Parathyroid adenoma (tissue), 2 donors: ENCODE data around the gene VIL1.

Experiments
- H2AFZ ChIP-seq: fragments of 300-600 bp; sonication (generic); one replicate; pipeline ENCODE4 v1.7.0; 2017; ENCODE audit warnings: antibody characterized with exemption, mild to moderate bottlenecking
- H3K27ac ChIP-seq: fragments of 300-600 bp; sonication (generic); one replicate; pipeline ENCODE4 v1.7.0; 2017
- H3K27me3 ChIP-seq: fragments of 300-600 bp; sonication (generic); one replicate; pipeline ENCODE4 v1.7.0; 2017; ENCODE audit warnings: low read length; ENCODE audit not compliant: control insufficient read depth, insufficient read depth
- H3K36me3 ChIP-seq: fragments of 300-600 bp; sonication (generic); one replicate; pipeline ENCODE4 v1.7.0; 2017; ENCODE audit warnings: low read length; ENCODE audit not compliant: control insufficient read depth, insufficient read depth
- H3K4me1 ChIP-seq: fragments of 300-600 bp; sonication (generic); one replicate; pipeline ENCODE4 v1.7.0; 2017; ENCODE audit warnings: control low read depth
- H3K4me2 ChIP-seq: fragments of 300-600 bp; sonication (generic); one replicate; pipeline ENCODE4 v1.7.0; 2017; ENCODE audit warnings: low read length
- H3K4me3 ChIP-seq: fragments of 300-600 bp; sonication (generic); one replicate; pipeline ENCODE4 v1.7.0; 2017; ENCODE audit warnings: low read depth, low read length
- H3K79me2 ChIP-seq: fragments of 300-600 bp; sonication (generic); one replicate; pipeline ENCODE4 v1.7.0; 2017; ENCODE audit warnings: control low read depth
- H3K9ac ChIP-seq: fragments of 300-600 bp; sonication (generic); one replicate; pipeline ENCODE4 v1.7.0; 2017; ENCODE audit warnings: mild to moderate bottlenecking
- H3K9me3 ChIP-seq: fragments of 300-600 bp; sonication (generic); one replicate; pipeline ENCODE4 v1.7.0; 2017; ENCODE audit warnings: low read length; ENCODE audit not compliant: control insufficient read depth
- CTCF ChIP-seq: fragments of 300-600 bp; sonication (generic); IDR thresholded peaks from one replicate; pipeline ENCODE4 v1.7.0; 2017; ENCODE audit warnings: antibody characterized with exemption, mild to moderate bottlenecking
- donor health status: primary hyperparathyroidism.

VIL1 gene

GRCh38 chr2:218395826-218396687 lies 22.9 kb upstream of the VIL1 start:
- Histone ChIP-seq H3K4me2 (peak overlapping the region; percentile 99), H3K36me3 (no peaks in the 10 kb centered on the region), H3K9ac (peak overlapping the region; percentile 47), H3K27ac (peak overlapping the region; percentile 95), H3K9me3 (no peaks in the 10 kb centered on the region), H3K79me2 (no peaks in the 10 kb centered on the region), H3K4me3 (peak overlapping the region; percentile 99), H3K4me1 (peaks cover 3% of the 10 kb centered on the region), H3K27me3 (no peaks in the 10 kb centered on the region), H2AFZ (peak overlapping the region; percentile 95)
- peak; percentile 97 for TF ChIP-seq CTCF

GRCh38 chr2:218396688-218397462 lies 22.0 kb upstream of the VIL1 start:
- Histone ChIP-seq H3K4me3 (peak overlapping the region; percentile 99), H3K4me2 (peak overlapping the region; percentile 99), H3K9me3 (no peaks in the 10 kb centered on the region), H3K27me3 (no peaks in the 10 kb centered on the region), H3K36me3 (no peaks in the 10 kb centered on the region), H3K4me1 (peaks cover 10% of the 10 kb centered on the region), H3K79me2 (peaks cover under 1% of the 10 kb centered on the region), H3K27ac (peak overlapping the region; percentile 95), H3K9ac (peak overlapping the region; percentile 47), H2AFZ (peak overlapping the region; percentile 95)
- TF ChIP-seq CTCF, result no peak

GRCh38 chr2:218397463-218397819 lies 21.5 kb upstream of the VIL1 start:
- no peaks in the 10 kb centered on the region for H3K36me3 ChIP-seq
- H3K27ac ChIP-seq, result peak overlapping the region; percentile 95
- H2AFZ ChIP-seq, result peak overlapping the region; percentile 95
- peaks cover 5% of the 10 kb centered on the region for H3K79me2 ChIP-seq
- H3K4me1 ChIP-seq, result peaks cover 10% of the 10 kb centered on the region
- TF ChIP-seq CTCF, result no peak
- H3K9ac ChIP-seq, result no peak overlapping the region
- peak overlapping the region; percentile 99 for H3K4me2 ChIP-seq
- peak overlapping the region; percentile 99 for H3K4me3 ChIP-seq
- H3K27me3 ChIP-seq, result no peaks in the 10 kb centered on the region
- H3K9me3 ChIP-seq, result no peaks in the 10 kb centered on the region

GRCh38 chr2:218397820-218398436 lies 21.0 kb upstream of the VIL1 start:
- TF ChIP-seq CTCF, result no peak
- Histone ChIP-seq H2AFZ (peak overlapping the region; percentile 95), H3K9ac (no peak overlapping the region), H3K4me3 (peak overlapping the region; percentile 99), H3K4me2 (peak overlapping the region; percentile 99), H3K27ac (peak overlapping the region; percentile 95), H3K4me1 (peaks cover 10% of the 10 kb centered on the region), H3K9me3 (no peaks in the 10 kb centered on the region), H3K79me2 (peaks cover 5% of the 10 kb centered on the region), H3K27me3 (no peaks in the 10 kb centered on the region), H3K36me3 (no peaks in the 10 kb centered on the region)
